Measurements from ENCODE around the gene UNC5A.

- TF ChIP-seq, protein P1, sequence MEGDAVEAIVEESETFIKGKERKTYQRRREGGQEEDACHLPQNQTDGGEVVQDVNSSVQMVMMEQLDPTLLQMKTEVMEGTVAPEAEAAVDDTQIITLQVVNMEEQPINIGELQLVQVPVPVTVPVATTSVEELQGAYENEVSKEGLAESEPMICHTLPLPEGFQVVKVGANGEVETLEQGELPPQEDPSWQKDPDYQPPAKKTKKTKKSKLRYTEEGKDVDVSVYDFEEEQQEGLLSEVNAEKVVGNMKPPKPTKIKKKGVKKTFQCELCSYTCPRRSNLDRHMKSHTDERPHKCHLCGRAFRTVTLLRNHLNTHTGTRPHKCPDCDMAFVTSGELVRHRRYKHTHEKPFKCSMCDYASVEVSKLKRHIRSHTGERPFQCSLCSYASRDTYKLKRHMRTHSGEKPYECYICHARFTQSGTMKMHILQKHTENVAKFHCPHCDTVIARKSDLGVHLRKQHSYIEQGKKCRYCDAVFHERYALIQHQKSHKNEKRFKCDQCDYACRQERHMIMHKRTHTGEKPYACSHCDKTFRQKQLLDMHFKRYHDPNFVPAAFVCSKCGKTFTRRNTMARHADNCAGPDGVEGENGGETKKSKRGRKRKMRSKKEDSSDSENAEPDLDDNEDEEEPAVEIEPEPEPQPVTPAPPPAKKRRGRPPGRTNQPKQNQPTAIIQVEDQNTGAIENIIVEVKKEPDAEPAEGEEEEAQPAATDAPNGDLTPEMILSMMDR (IDR thresholded peaks at IDR 0.05) = no peak
- TF ChIP-seq REST (IDR thresholded peaks at IDR 0.05; ENCODE audit: insufficient read depth in 1 of 2, low read depth in 2 of 2, low read length in 1 of 2) (no peak), POLR2AphosphoS5 (IDR thresholded peaks at IDR 0.05; ENCODE audit: low read depth, low read length) (no peak), TCF7L2 (IDR thresholded peaks at IDR 0.05; ENCODE audit: low read depth, low read length) (no peak)
Measured at GRCh38 chr5:176869501-176870109, 59.2 kb downstream of the UNC5A start.
